IPS-20b (cell line): ENCODE results near the gene CATSPERB.
A peak's percentile ranks its signal among the peaks of the same experiment; 100 is the strongest.
"Not testable (repeated sequence)": the region's sequence is repeated elsewhere in the genome, so short reads cannot be mapped to it uniquely, and the experiment has no call there.

Experiments
- H3K27ac ChIP-seq: one replicate; pipeline ENCODE4 v1.5.1; 2013; ENCODE audit warnings: low read length
- H3K27me3 ChIP-seq: 2 replicates; pipeline ENCODE4 v1.6.1; 2013; ENCODE audit warnings: mild to moderate bottlenecking, low read length, inconsistent platforms; ENCODE audit not compliant: insufficient read depth
- H3K36me3 ChIP-seq: 2 replicates; pipeline ENCODE4 v1.6.1; 2013; ENCODE audit warnings: low read depth, mild to moderate bottlenecking, inconsistent platforms, low read length, moderate library complexity; ENCODE audit not compliant: insufficient read depth
- H3K4me1 ChIP-seq: 2 replicates; pipeline ENCODE4 v1.6.1; 2013; ENCODE audit warnings: mild to moderate bottlenecking, control low read depth, inconsistent platforms, low read length, moderate library complexity; ENCODE audit not compliant: insufficient read depth
- H3K4me3 ChIP-seq: 2 replicates; pipeline ENCODE4 v1.5.1; 2013; ENCODE audit warnings: mild to moderate bottlenecking, low read length, inconsistent platforms
- H3K9ac ChIP-seq: 2 replicates; pipeline ENCODE4 v1.6.1; 2013; ENCODE audit warnings: low read depth, mild to moderate bottlenecking, inconsistent platforms, low read length, moderate library complexity
- H3K9me3 ChIP-seq: 2 replicates; pipeline ENCODE4 v1.6.1; 2013; ENCODE audit warnings: mild to moderate bottlenecking, low read depth, low read length, inconsistent platforms; ENCODE audit not compliant: insufficient read depth

Gene CATSPERB

GRCh38 chr14:91573528-91573893, 158.4 kb downstream of the CATSPERB start:
- no peak overlapping the region for H3K27ac ChIP-seq
- H3K4me3 ChIP-seq = peak overlapping the region; percentile 68; the same call in 1 of the 2 replicates
- no peak overlapping the region for H3K9ac ChIP-seq
- H3K9me3 ChIP-seq = peaks cover 9% of the 10 kb centered on the region; the same call in 1 of the 2 replicates
- H3K36me3 ChIP-seq = no peaks in the 10 kb centered on the region
- peaks cover 2% of the 10 kb centered on the region; the same call in 1 of the 2 replicates for H3K4me1 ChIP-seq
- peaks cover 90% of the 10 kb centered on the region for H3K27me3 ChIP-seq

- Histone ChIP-seq H3K9ac (no peak overlapping the region), H3K27me3 (peaks cover 81% of the 10 kb centered on the region), H3K4me3 (no peak overlapping the region), H3K27ac (no peak overlapping the region), H3K9me3 (no peaks in the 10 kb centered on the region), H3K4me1 (peaks cover 2% of the 10 kb centered on the region; the same call in 1 of the 2 replicates), H3K36me3 (no peaks in the 10 kb centered on the region)
Measured at GRCh38 chr14:91570021-91570420, 161.9 kb downstream of the CATSPERB start.

GRCh38 chr14:91569301-91569700, 162.6 kb downstream of the CATSPERB start:
- H3K27ac ChIP-seq = no peak overlapping the region
- H3K27me3 ChIP-seq = peaks cover 74% of the 10 kb centered on the region
- H3K36me3 ChIP-seq = no peaks in the 10 kb centered on the region
- peaks cover 2% of the 10 kb centered on the region; the same call in 1 of the 2 replicates for H3K4me1 ChIP-seq
- no peak overlapping the region for H3K4me3 ChIP-seq
- no peak overlapping the region for H3K9ac ChIP-seq
- no peaks in the 10 kb centered on the region for H3K9me3 ChIP-seq

- Histone ChIP-seq H3K9me3 (no peaks in the 10 kb centered on the region), H3K27me3 (peaks cover 67% of the 10 kb centered on the region), H3K4me3 (no peak overlapping the region), H3K27ac (no peak overlapping the region), H3K4me1 (peaks cover 2% of the 10 kb centered on the region; the same call in 1 of the 2 replicates), H3K9ac (no peak overlapping the region), H3K36me3 (no peaks in the 10 kb centered on the region)
Measured at GRCh38 chr14:91568626-91569025, 163.3 kb downstream of the CATSPERB start.

GRCh38 chr14:91567827-91568226, 164.1 kb downstream of the CATSPERB start:
- not testable (repeated sequence) for H3K27ac ChIP-seq, H3K9ac ChIP-seq, H3K4me1 ChIP-seq, H3K36me3 ChIP-seq, H3K9me3 ChIP-seq, H3K4me3 ChIP-seq
- peaks cover 59% of the 10 kb centered on the region for H3K27me3 ChIP-seq

- H3K4me3 ChIP-seq = no peak overlapping the region
- H3K9me3 ChIP-seq = no peaks in the 10 kb centered on the region; the same call in 1 of the 2 replicates
- H3K36me3 ChIP-seq = no peaks in the 10 kb centered on the region
- H3K27me3 ChIP-seq = no peaks in the 10 kb centered on the region
- H3K4me1 ChIP-seq = no peaks in the 10 kb centered on the region
- no peak overlapping the region for H3K9ac ChIP-seq
- no peak overlapping the region for H3K27ac ChIP-seq
Measured at GRCh38 chr14:91555531-91555930, 176.4 kb downstream of the CATSPERB start.

- no peaks in the 10 kb centered on the region for H3K36me3 ChIP-seq
- no peaks in the 10 kb centered on the region for H3K4me1 ChIP-seq
- H3K27me3 ChIP-seq = no peaks in the 10 kb centered on the region
- H3K27ac ChIP-seq = no peak overlapping the region
- no peak overlapping the region for H3K4me3 ChIP-seq
- no peaks in the 10 kb centered on the region; the same call in 1 of the 2 replicates for H3K9me3 ChIP-seq
- no peak overlapping the region for H3K9ac ChIP-seq
Measured at GRCh38 chr14:91554535-91555332, 177.2 kb downstream of the CATSPERB start.

- no peak overlapping the region for H3K9ac ChIP-seq
- no peak overlapping the region for H3K4me3 ChIP-seq
- H3K36me3 ChIP-seq = no peaks in the 10 kb centered on the region
- H3K9me3 ChIP-seq = no peaks in the 10 kb centered on the region
- H3K27me3 ChIP-seq = no peaks in the 10 kb centered on the region
- H3K27ac ChIP-seq = no peak overlapping the region
- no peaks in the 10 kb centered on the region for H3K4me1 ChIP-seq
Measured at GRCh38 chr14:91548108-91548507, 183.8 kb downstream of the CATSPERB start.

- Histone ChIP-seq H3K9me3 (no peaks in the 10 kb centered on the region), H3K4me3 (no peak overlapping the region), H3K4me1 (no peaks in the 10 kb centered on the region), H3K27ac (no peak overlapping the region), H3K36me3 (no peaks in the 10 kb centered on the region), H3K9ac (no peak overlapping the region), H3K27me3 (no peaks in the 10 kb centered on the region)
Measured at GRCh38 chr14:91545946-91546716, 185.8 kb downstream of the CATSPERB start.

- Histone ChIP-seq H3K9ac (no peak overlapping the region), H3K27ac (no peak overlapping the region), H3K4me1 (no peaks in the 10 kb centered on the region), H3K9me3 (peaks cover under 1% of the 10 kb centered on the region; the same call in 1 of the 2 replicates), H3K27me3 (no peaks in the 10 kb centered on the region), H3K4me3 (no peak overlapping the region), H3K36me3 (no peaks in the 10 kb centered on the region)
Measured at GRCh38 chr14:91545204-91545603, 186.7 kb downstream of the CATSPERB start.

GRCh38 chr14:91536327-91536726, 195.6 kb downstream of the CATSPERB start:
- Histone ChIP-seq H3K4me3 (no peak overlapping the region), H3K36me3 (no peaks in the 10 kb centered on the region), H3K27me3 (no peaks in the 10 kb centered on the region), H3K9ac (no peak overlapping the region), H3K4me1 (no peaks in the 10 kb centered on the region), H3K9me3 (peaks cover 13% of the 10 kb centered on the region; the same call in 1 of the 2 replicates), H3K27ac (no peak overlapping the region)

- H3K27ac ChIP-seq, H3K4me3 ChIP-seq, H3K9me3 ChIP-seq, H3K4me1 ChIP-seq, H3K36me3 ChIP-seq, H3K9ac ChIP-seq, H3K27me3 ChIP-seq: not testable (repeated sequence)
Measured at GRCh38 chr14:91534059-91534458, 197.8 kb downstream of the CATSPERB start.
